ENCODE results near the gene NUP210. TPM values are rescaled to one million over a fixed set of nuclear protein-coding genes. Genes with fewer than 3 reads are reported as not detected.

Gene NUP210
- total and polyA plus RNA-seq, 2 experiments from 2014 or later, result 6.7 to 8.4 TPM

DNA sequence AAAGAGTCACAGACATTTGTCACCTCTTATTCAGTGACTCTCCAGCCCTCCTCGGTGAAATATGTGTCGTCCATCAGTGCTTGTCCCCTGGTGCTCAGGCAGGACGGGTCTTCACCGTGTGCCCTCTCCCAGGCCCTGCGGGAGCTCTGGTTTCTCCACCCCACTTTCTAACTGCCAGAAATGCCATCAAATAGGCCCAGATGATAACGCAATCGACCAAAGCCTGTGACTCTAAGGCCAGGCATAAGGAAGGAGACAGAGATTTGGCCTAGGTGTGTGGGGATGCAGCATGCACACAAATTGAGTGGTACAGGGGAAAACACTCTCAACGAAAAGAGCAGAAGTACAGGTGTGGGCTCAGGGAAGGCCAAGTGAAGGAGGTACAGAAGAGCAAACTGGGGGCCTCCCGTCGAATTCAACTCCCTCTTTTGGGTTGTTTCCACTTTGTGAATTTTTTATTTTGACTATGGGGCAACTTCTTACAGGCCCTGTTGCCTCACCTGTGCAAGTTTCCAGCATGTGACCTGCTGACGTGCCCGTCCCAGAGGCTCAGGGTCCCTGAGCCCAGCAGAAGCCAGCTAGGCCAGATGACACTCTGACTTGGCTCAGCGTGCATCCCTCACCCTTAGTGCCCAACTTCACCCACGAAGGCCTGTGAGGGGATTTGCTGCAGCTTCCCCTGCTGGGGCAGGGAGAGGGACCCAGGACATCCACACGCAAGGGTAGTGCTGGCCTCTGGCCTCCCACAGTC lies 4.7 kb downstream of the NUP210 start:
- WGBS (ENCODE audit: low lambda C conversion rate, missing lambda C conversion rate), result 92% methylated on average over 15 of the region's 15 CpGs
- Histone ChIP-seq H3K4me2 (no peak overlapping the region), H3K36me3 (replicated peaks; ENCODE audit: insufficient read depth, low read depth) (no peaks in the 10 kb centered on the region), H3K79me2 (peaks cover 33% of the 10 kb centered on the region), H4K20me1 (ENCODE audit: insufficient read depth, poor library complexity, severe bottlenecking) (no peaks in the 10 kb centered on the region), H3K4me3 (no peak overlapping the region), H3K27ac (no peak overlapping the region), H3K9me3 (ENCODE audit: low read depth) (no peaks in the 10 kb centered on the region), H3K9me2 (replicated peaks; ENCODE audit: insufficient read depth) (no peaks in the 10 kb centered on the region), H2AFZ (no peak overlapping the region), H3K27me3 (no peaks in the 10 kb centered on the region), H3K4me1 (ENCODE audit: insufficient read depth) (peaks cover 10% of the 10 kb centered on the region)
- TF ChIP-seq EZH2 (IDR thresholded peaks at IDR 0.05; ENCODE audit: borderline replicate concordance) (no peak), EZH2phosphoT487 (IDR thresholded peaks at IDR 0.05; ENCODE audit: low read depth, severe bottlenecking, unreplicated experiment) (no peak)
- TF ChIP-seq, protein P1, sequence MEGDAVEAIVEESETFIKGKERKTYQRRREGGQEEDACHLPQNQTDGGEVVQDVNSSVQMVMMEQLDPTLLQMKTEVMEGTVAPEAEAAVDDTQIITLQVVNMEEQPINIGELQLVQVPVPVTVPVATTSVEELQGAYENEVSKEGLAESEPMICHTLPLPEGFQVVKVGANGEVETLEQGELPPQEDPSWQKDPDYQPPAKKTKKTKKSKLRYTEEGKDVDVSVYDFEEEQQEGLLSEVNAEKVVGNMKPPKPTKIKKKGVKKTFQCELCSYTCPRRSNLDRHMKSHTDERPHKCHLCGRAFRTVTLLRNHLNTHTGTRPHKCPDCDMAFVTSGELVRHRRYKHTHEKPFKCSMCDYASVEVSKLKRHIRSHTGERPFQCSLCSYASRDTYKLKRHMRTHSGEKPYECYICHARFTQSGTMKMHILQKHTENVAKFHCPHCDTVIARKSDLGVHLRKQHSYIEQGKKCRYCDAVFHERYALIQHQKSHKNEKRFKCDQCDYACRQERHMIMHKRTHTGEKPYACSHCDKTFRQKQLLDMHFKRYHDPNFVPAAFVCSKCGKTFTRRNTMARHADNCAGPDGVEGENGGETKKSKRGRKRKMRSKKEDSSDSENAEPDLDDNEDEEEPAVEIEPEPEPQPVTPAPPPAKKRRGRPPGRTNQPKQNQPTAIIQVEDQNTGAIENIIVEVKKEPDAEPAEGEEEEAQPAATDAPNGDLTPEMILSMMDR (IDR thresholded peaks at IDR 0.05; ENCODE audit: poor library complexity), result no peak
- no peak for DNase-seq (ENCODE audit: low spot score)

DNA sequence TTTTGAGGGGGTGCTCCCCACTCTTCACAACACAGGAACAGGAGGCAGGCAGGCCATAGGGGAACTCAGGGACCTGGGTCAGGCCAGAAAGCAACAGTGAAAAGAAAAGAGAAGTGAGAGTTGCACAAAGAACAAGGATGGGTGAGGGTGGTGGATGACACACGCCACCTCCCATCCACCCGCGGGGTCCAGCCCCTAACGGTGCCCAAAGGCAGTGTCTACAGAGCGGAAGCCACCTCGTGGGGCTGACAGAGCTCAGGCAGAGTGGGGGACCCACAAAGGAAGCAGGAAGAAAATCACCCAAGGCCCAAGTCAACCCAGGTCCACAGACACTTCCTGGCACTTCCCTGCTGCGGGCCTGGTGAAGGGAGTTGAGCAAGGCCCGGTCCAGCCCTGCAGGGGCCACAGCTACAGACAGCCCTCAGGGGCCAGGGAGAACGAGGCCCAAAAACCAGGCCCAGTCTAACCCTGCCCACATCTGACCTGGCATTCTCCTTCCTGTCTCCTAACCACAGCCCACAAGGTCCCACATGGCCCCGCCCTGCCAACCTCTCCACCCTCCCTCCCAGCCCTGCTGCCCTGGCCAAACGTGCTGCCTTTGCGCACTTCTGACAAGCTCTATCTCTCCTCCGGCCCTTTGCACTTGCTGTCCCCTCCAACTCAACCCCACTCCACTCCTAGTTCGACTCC lies 5.9 kb downstream of the NUP210 start:
- Histone ChIP-seq H3K9me2 (replicated peaks; ENCODE audit: insufficient read depth) (no peaks in the 10 kb centered on the region), H3K9me3 (ENCODE audit: low read depth) (no peaks in the 10 kb centered on the region), H3K36me3 (replicated peaks; ENCODE audit: insufficient read depth, low read depth) (no peaks in the 10 kb centered on the region), H3K4me3 (no peak overlapping the region), H4K20me1 (ENCODE audit: insufficient read depth, poor library complexity, severe bottlenecking) (no peaks in the 10 kb centered on the region), H3K4me1 (ENCODE audit: insufficient read depth) (peaks cover 6% of the 10 kb centered on the region), H3K79me2 (peaks cover 30% of the 10 kb centered on the region), H3K27me3 (no peaks in the 10 kb centered on the region), H2AFZ (no peak overlapping the region), H3K4me2 (no peak overlapping the region), H3K27ac (no peak overlapping the region)
- WGBS (ENCODE audit: low lambda C conversion rate, missing lambda C conversion rate), result 92% methylated on average over 14 of the region's 14 CpGs
- TF ChIP-seq, protein P1 (IDR thresholded peaks at IDR 0.05; ENCODE audit: poor library complexity), result no peak
- no peak for TF ChIP-seq EZH2phosphoT487 (IDR thresholded peaks at IDR 0.05; ENCODE audit: low read depth, severe bottlenecking, unreplicated experiment)
- TF ChIP-seq EZH2 (IDR thresholded peaks at IDR 0.05; ENCODE audit: borderline replicate concordance), result no peak
- no peak for DNase-seq (ENCODE audit: low spot score)

DNA sequence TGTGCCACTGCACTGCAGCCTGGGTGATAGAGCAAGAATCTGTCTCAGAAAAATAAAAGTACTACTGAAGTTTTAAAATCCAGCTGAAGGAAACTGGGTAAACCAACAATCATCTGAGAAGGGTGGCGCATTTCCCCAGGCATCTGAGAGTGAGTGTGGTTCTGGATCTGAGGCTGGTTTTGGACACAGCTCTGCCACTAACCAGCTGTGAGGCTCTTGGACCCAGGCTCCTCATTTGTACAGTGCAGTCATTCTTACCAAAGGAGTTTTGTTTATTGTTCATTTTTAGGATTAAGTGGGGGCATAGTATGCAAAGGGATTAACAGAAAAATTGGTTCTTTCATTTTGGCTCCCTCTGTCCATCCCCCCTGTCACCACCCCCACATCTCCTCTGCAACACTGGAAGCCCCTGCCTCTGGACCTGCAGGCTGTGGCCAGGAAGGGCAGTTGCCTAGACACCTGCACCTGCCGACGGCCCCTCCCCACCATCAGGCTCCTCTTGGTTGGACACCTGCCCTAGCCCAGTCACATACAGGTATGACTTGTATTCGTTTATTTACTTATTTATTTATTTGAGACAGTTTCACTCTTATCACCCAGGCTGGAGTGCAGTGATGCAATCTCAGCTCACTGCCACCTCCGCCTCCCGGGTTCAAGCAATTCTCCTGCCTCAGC lies 8.8 kb downstream of the NUP210 start:
- no peak overlapping the region for H3K4me3 ChIP-seq
- no peak for DNase-seq (ENCODE audit: low spot score)
- no peaks in the 10 kb centered on the region for H3K36me3 ChIP-seq (replicated peaks; ENCODE audit: insufficient read depth, low read depth)
- no peak overlapping the region for H3K27ac ChIP-seq
- no peaks in the 10 kb centered on the region for H3K4me1 ChIP-seq (ENCODE audit: insufficient read depth)
- TF ChIP-seq EZH2 (IDR thresholded peaks at IDR 0.05; ENCODE audit: borderline replicate concordance), result no peak
- no peak for TF ChIP-seq EZH2phosphoT487 (IDR thresholded peaks at IDR 0.05; ENCODE audit: low read depth, severe bottlenecking, unreplicated experiment)
- TF ChIP-seq, protein P1 (IDR thresholded peaks at IDR 0.05; ENCODE audit: poor library complexity), result no peak
- no peaks in the 10 kb centered on the region for H3K9me3 ChIP-seq (ENCODE audit: low read depth)
- no peaks in the 10 kb centered on the region for H4K20me1 ChIP-seq (ENCODE audit: insufficient read depth, poor library complexity, severe bottlenecking)
- H3K27me3 ChIP-seq, result no peaks in the 10 kb centered on the region
- WGBS (ENCODE audit: low lambda C conversion rate, missing lambda C conversion rate), result 96% methylated on average over 6 of the region's 6 CpGs
- H3K9me2 ChIP-seq (replicated peaks; ENCODE audit: insufficient read depth), result no peaks in the 10 kb centered on the region
- no peak overlapping the region for H2AFZ ChIP-seq
- peaks cover 7% of the 10 kb centered on the region for H3K79me2 ChIP-seq
- no peak overlapping the region for H3K4me2 ChIP-seq
